Pancreas (tissue), 10 donors: ENCODE measurements around the gene KCNIP1. TPM values are rescaled to one million over a fixed set of nuclear protein-coding genes. Genes with fewer than 3 reads are reported as not detected.

ENCODE experiments used
- ATAC-seq, 4 donors: fragments of 200-7000 bp; cut with Tn5 transposase; one replicate each; pipeline versions ENCODE4 v1.8.0 to v1.9.1; 2020; ENCODE audit warnings: mild to moderate bottlenecking in 4 of 4, moderate library complexity in 4 of 4
- DNase-seq, 6 donors: peaks; one replicate each; pipeline ENCODE4 v3.0.0-alpha.2; 2020
- FAIRE-seq: peaks from 2 replicates; lab custom pipeline; 2012; peaks lifted over from hg19 to GRCh38; lab: Jason Lieb, UNC
- H3K27ac ChIP-seq, 4 donors: fragments of 200-600 bp; sonication (generic); 1 replicate in 3 of 4; 2 replicates in 1 of 4; pipeline versions ENCODE4 v1.5.0 to v1.8.0; 2020
- H3K27me3 ChIP-seq, 4 donors: fragments of 200-600 bp; one replicate each; pipeline ENCODE4 v1.8.0; 2021
- H3K36me3 ChIP-seq, 3 donors: fragments of 200-600 bp; sonication (generic) in 1 of 3; one replicate each; pipeline versions ENCODE4 v1.5.0 to v1.8.0; 2020 to 2021
- H3K4me1 ChIP-seq, 3 donors: fragments of 200-600 bp; one replicate each; pipeline ENCODE4 v1.8.0; 2021
- H3K4me3 ChIP-seq, 4 donors: fragments of 200-600 bp; sonication (generic) in 2 of 4; one replicate each; pipeline versions ENCODE4 v1.5.0 to v1.8.0; 2020 to 2021
- H3K9me3 ChIP-seq, 4 donors: fragments of 200-600 bp; one replicate each; pipeline ENCODE4 v1.8.0; 2021
- CTCF ChIP-seq, 4 donors: fragments of 200-600 bp; sonication (generic) in 3 of 4; IDR thresholded peaks; one replicate each; pipeline versions ENCODE4 v1.5.0 to v1.8.0; 2021; ENCODE audit warnings: antibody characterized with exemption in 4 of 4
- WGBS, 2 donors: extraction: QIAGEN DNeasy Blood & Tissue Kit; methylation state at CpG; one replicate each; pipeline ENCODE4 v1.1.7; 2013; 5-methylcytosine and 5-hydroxymethylcytosine counted together
- intact Hi-C, 3 donors: fragments of 100-400 bp; cut with DNase I; formaldehyde crosslinking; loops; one replicate each; pipeline versions ENCODE4 v1.11.1 to v1.14.2; 2022
- polyA plus RNA-seq, 2 donors: library from polyadenylated mRNA; stranded (reverse); fragments of 200-250 nt; gene quantifications; one replicate each; pipeline ENCODE4 v1.2.3, GENCODE V29; 2013
- total RNA-seq, 6 donors: library from RNA; stranded (reverse); fragmentation: NEBNext Ultra II Directional in 4 of 6; extraction: Animal tissue kit (Norgen Biotek cat#: 25700) in 4 of 6; gene quantifications; one replicate each; pipeline versions ENCODE4 v1.2.1 to v1.2.4, GENCODE V29; 2021 to 2023
- donor health status: healthy with polysubstance abuse.
- donor health status: DM: no; HTN: no; CAD: no; lungs with moderate emphysema.
- donor health status: DM: no; HTN: no; CAD: no.
- donor health status: control.
- donor health status: control.
- donor health status: Bipolar disorder and iron deficiency.
- donor health status: DM: yes; HTN: yes; CAD: no.
- donor health status: DM: no; HTN: no; CAD: no.
- donor health status: DM: no; HTN: no; CAD: no.
- donor health status: DM: yes; HTN: yes; CAD: no.

The KCNIP1 gene
- total and polyA plus RNA-seq, 8 donors = 0.31 to 10.3 (median 1.1) TPM

DNA sequence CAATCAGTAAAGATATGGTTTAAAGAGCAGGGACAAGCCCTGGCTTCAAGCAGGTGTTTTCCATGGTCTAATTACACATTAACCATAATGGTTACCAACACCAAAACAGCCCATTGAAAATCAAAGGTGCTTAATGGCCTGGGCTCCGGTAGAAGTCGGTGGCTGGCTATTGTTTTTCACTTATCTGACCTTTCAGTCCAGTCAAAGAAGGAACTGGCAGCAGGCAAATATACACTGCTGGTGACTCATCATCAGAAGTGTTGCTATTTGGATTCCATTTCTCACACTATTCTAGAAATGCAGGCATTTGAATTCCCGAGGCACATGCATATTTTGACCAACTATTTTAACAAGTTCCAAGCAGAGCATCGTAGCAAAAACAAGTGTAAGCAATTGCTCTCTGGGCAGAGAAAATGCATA, 253.4 kb downstream of the KCNIP1 start:
- H3K4me1 ChIP-seq = peaks cover 39 to 51% (median 40%) of the 10 kb centered on the region in 3 donors
- WGBS, 2 donors = 6 to 7% methylated on average over 4 of the region's 4 CpGs

GRCh38 chr5:170757669-170758068, 253.8 kb downstream of the KCNIP1 start:
- peak in 1 of 4 donors; percentile 21 for ATAC-seq

More for the DNA sequence above, 253.4 kb downstream of the KCNIP1 start:
- Histone ChIP-seq H3K27me3 (no peaks in the 10 kb centered on the region), H3K27ac (peak overlapping the region; percentile 58 to 78 (median 68)), H3K36me3 (no peaks in the 10 kb centered on the region), H3K9me3 (no peaks in the 10 kb centered on the region), H3K4me3 (no peak overlapping the region)
- DNase-seq = peak in 3 of 6 donors; percentile 66 to 76 (median 75)
- TF ChIP-seq CTCF (IDR thresholded peaks at IDR 0.05) = no peak
- no peak for FAIRE-seq
- intact Hi-C loops = no loop called here
- ATAC-seq = peak; percentile 91 to 96 (median 93)

DNA sequence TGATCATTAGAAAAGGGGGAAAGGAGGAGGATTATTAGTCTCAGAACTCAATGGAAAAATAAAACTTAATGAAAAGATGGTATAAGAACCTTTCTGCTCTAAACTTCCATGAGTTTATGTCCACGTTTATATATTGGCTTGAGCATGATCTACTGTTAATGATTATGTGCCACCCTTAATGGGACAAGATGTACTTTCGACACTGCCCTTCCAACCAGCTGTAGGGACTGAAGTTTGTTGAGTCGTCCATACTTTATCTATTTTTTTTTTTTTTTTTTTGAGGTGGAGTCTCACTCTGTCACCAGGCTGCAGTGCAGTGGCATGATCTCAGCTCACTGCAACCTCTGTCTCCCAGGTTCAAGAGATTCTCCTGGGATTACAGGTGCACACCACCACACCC, 254.7 kb downstream of the KCNIP1 start:
- Histone ChIP-seq H3K36me3 (no peaks in the 10 kb centered on the region), H3K27ac (peak overlapping the region; percentile 51 to 78 (median 64))

More at GRCh38 chr5:170757669-170758068, 253.8 kb downstream of the KCNIP1 start:
- WGBS, 2 donors = 53 to 57% methylated on average over 2 of the region's 2 CpGs
- no peak for TF ChIP-seq CTCF (IDR thresholded peaks at IDR 0.05)
- FAIRE-seq (no peak), DNase-seq (no peak)
- peak overlapping the region; percentile 51 to 78 (median 64) for H3K27ac ChIP-seq
- H3K4me1 ChIP-seq = peaks cover 39 to 51% (median 40%) of the 10 kb centered on the region in 3 donors
- no peaks in the 10 kb centered on the region for H3K36me3 ChIP-seq
- intact Hi-C loops = no loop called here
- peak overlapping the region in 1 of 4 donors; percentile 6 for H3K4me3 ChIP-seq
- no peaks in the 10 kb centered on the region for H3K27me3 ChIP-seq
- no peaks in the 10 kb centered on the region for H3K9me3 ChIP-seq

GRCh38 chr5:170760113-170760512, 256.3 kb downstream of the KCNIP1 start:
- H3K4me3 ChIP-seq = no peak overlapping the region
- WGBS, 2 donors = 66 to 69% methylated on average over 9 of the region's 9 CpGs
- TF ChIP-seq CTCF (IDR thresholded peaks at IDR 0.05) = no peak
- intact Hi-C loops = no loop called here
- H3K27ac ChIP-seq = peak overlapping the region in 3 of 4 donors; percentile 8 to 78 (median 51)
- FAIRE-seq = no peak
- H3K36me3 ChIP-seq = no peaks in the 10 kb centered on the region
- no peaks in the 10 kb centered on the region for H3K9me3 ChIP-seq
- peaks cover 39 to 50% (median 40%) of the 10 kb centered on the region in 3 donors for H3K4me1 ChIP-seq
- no peak for ATAC-seq
- no peaks in the 10 kb centered on the region for H3K27me3 ChIP-seq
- DNase-seq = no peak

More for the DNA sequence above, 254.7 kb downstream of the KCNIP1 start:
- Histone ChIP-seq H3K9me3 (no peaks in the 10 kb centered on the region), H3K4me1 (peaks cover 39 to 51% (median 40%) of the 10 kb centered on the region in 3 donors), H3K4me3 (no peak overlapping the region), H3K27me3 (no peaks in the 10 kb centered on the region)
- no peak for TF ChIP-seq CTCF (IDR thresholded peaks at IDR 0.05)
- WGBS, 2 donors = 30 to 42% methylated on average over 3 of the region's 3 CpGs
- no peak for ATAC-seq
- intact Hi-C loops = no loop called here
- no peak for FAIRE-seq
- no peak for DNase-seq

DNA sequence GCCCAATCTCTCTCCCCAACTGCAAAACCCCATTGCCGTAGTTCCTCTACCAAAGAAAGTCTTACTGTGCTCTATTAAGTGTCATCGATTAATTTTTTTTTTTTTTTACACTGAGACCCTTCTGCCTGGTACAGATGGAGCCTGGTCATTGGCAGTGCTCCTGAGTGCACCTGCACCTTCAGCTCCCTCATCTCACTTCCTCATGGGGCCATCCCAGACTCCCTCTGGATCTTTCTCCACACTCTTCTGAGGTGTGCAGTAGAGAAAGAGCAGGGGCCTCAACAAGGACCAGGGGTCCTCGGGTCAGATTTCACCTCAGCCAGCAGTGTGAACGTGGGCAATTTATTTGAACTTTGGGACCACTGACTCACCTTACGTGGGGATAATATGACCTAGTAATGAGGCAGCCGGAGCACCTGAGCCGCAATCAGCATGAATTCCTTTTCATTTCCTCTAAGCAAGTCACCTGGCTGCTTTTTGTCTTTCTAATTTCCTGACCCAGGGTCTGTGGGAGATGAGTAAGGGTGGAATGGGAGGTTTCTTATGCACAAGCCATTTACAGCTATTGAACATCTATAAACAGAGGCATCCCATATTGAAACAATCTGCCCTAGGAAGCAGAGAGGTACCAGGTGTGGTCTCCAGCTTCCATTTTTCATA, 257.4 kb downstream of the KCNIP1 start:
- Histone ChIP-seq H3K27ac (no peak overlapping the region), H3K36me3 (no peaks in the 10 kb centered on the region), H3K9me3 (no peaks in the 10 kb centered on the region), H3K27me3 (no peaks in the 10 kb centered on the region), H3K4me3 (no peak overlapping the region), H3K4me1 (peaks cover 29 to 39% (median 32%) of the 10 kb centered on the region in 3 donors)
- DNase-seq (no peak), ATAC-seq (no peak), FAIRE-seq (no peak)
- no peak for TF ChIP-seq CTCF (IDR thresholded peaks at IDR 0.05)
- WGBS, 2 donors = 84 to 87% methylated on average over 7 of the region's 7 CpGs
- intact Hi-C loops = no loop called here
